ENCODE measurements around the gene TLR8.
"Not testable (repeated sequence)": the region's sequence is repeated elsewhere in the genome, so short reads cannot be mapped to it uniquely, and the experiment has no call there.

Gene TLR8

DNA sequence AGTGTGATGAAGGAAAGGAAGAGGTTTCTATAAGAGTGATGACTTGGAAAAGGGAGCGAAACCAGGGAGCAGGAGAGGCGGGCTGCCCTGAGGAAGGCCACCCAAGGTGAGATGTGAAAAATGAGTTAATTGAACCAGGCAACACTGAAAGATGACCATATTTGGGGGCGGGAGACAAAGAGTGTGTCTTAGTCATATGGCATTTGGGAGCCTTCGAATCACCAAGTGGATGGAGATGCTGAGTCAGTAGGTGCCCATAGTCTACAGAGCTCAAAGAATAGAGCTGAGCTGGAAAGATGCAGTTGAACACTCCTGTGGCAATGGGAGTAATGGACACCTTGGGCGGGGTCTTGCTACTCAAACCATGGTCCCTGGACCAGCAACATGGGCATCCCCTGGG, 8.3 kb upstream of the TLR8 start:
- DNase-seq, result no peak

DNA sequence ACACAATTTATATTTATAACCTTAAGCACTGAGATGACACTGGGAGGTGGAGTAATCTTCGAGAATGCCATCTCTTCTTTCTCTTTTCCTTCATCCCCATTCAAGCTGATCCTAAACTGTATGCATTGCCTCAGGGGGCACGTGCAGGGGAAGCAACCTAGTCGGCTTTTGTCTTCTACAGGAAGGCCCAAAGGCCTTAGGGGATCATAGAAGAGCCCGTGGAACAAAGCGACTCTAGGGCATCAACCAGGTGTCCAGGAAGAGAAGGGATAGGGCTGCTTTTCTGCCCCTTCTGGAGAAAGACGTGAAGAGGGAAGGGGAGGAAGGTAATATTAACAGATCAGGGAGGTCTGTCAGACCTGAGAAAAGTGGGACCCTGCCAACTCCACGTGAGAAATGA, 6.9 kb upstream of the TLR8 start:
- DNase-seq, result no peak

DNA sequence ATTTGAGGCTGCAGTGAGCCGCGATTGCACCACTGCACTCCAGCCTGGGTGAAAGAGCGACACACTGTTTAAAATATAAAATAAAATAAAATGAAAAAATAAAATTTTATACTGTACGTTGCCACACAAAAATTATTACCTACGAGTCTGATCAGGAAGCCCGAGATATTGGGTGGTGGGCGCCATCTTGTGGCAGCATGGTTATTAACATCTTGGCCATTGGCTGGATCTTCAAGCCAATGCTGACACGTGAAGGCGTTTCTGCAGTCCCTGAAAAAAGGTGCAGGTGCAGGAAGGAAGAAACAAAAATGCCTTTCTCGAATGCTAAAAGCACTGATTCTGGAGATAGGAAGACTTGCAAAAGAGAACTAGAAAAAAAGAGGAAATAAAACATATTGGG, 4.9 kb upstream of the TLR8 start:
- DNase-seq, result peak; percentile 68

DNA sequence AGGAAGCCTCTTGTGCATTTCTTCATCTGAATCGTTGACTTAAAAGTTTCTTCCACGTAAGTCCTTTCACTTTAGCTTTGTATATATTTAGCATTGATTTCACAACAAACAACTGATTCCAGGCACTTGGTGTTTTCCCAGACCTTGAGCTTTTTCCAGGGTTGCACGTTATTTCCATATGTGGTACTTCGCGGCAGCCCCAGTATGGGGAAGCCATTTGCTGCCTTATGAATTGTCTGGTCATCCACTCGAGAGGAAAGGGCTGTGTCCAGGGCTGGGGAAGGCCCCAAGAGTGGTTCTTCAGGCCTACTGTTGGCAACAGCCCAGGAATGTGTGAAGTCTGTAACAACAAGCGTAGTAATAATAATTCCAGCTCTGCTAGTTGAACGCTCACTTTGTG, 2.8 kb upstream of the TLR8 start:
- no peak for DNase-seq

DNA sequence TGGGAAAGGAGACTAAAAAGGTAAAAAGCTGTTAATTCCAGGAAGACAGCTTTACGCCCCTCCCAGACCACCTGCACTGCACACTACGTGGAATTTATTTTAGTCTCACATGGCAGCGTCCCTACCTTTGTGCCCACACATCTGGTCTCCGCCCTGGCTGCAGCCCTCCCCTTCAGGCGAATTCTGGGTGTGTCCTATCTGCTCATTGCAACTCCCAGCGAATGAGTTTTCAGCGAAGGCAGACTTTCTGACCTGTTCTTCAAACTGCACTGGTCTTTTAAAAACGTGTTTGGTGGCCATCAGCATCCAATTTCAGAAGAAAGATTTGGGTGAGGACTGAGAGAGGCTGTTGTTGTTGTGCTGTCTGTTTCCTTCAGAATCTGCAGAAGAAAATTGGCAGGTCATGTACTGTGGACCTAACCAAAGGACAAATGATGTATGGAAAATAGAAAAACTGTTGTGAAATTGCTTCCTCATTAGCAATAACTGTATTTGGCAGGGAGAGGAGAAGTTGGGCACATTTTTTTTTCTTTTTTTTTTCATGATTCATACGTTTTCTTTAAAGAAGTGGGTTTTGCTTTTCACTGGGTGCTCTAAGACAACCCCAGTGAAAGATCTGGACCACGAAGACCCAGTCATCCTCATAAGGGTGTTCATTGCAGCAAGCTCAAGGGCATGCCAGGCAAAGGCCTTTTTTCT, 4.2 kb downstream of the TLR8 start:
- no peak for DNase-seq

DNA sequence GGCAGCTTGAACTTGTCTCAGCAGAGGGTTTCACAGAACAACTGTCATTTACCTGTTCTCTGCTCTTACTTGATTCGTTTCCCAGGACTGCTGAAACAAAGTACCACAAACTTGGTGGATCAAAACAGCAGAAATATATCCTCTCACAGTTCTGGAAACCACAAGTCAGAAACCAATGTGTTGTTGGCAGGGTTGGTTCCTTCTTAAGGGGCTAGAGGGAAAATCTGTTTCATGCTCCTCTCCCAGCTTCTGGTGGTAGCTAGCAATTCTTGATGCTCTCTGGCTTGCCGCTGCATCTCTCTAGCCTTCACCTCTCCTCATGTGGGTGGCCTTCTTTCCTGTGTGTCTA, 4.7 kb downstream of the TLR8 start:
- no peak for DNase-seq

DNA sequence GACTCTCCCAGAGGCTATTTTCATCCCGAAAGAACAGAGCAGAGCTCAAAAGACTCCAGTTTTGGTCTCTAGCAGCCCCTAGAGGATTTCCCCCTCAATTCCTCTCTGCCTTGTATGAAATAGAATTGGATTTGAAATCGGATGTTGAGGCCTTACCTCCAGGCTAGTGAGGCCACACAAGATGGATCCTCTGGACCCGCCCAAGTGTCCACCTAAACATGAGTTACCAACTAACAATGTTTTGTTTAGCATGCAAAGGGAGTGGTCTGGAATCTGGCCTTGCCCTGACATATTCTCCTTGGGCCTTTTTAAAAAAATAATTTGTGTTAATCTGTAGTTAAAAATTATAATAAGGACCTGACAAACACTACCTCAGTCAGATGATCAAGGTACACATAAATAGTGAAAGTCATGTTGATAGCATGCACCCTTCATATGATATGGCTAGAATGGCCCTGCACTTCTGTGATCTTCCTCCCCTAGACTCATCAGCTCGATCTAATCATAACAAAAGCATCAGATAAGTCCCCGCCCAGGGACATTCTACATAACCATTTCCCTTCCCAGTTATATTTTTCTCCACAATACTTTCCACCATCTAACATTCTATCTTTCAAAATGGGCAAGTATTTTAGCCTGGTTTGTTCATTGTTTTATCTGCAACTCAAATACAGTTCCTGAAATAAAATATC, 6.5 kb downstream of the TLR8 start:
- DNase-seq, result no peak

DNA sequence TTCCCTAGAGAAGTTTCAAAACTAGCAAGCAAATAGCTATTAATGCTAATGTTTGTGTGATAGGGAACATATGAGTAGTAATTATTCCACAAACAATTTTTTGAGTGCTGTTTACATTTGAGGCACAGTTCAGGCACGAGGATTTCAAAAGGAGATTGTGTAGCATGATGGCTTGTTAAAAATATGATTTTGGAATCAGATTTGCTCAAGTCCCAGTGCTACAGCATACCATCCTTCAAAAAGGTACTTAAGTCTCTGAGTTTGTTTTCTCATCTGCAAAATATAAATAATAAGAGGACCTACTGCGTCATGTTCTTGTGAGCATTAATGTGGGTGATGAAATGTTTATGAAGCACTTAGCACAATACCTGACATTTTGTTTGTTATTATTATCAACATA, 11.3 kb downstream of the TLR8 start:
- no peak for DNase-seq

DNA sequence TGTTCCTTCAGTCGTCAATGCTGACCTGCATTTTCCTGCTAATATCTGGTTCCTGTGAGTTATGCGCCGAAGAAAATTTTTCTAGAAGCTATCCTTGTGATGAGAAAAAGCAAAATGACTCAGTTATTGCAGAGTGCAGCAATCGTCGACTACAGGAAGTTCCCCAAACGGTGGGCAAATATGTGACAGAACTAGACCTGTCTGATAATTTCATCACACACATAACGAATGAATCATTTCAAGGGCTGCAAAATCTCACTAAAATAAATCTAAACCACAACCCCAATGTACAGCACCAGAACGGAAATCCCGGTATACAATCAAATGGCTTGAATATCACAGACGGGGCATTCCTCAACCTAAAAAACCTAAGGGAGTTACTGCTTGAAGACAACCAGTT, 12.6 kb downstream of the TLR8 start:
- DNase-seq, result no peak

DNA sequence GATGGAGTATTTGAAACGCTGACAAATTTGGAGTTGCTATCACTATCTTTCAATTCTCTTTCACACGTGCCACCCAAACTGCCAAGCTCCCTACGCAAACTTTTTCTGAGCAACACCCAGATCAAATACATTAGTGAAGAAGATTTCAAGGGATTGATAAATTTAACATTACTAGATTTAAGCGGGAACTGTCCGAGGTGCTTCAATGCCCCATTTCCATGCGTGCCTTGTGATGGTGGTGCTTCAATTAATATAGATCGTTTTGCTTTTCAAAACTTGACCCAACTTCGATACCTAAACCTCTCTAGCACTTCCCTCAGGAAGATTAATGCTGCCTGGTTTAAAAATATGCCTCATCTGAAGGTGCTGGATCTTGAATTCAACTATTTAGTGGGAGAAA, 13.2 kb downstream of the TLR8 start:
- DNase-seq, result no peak

DNA sequence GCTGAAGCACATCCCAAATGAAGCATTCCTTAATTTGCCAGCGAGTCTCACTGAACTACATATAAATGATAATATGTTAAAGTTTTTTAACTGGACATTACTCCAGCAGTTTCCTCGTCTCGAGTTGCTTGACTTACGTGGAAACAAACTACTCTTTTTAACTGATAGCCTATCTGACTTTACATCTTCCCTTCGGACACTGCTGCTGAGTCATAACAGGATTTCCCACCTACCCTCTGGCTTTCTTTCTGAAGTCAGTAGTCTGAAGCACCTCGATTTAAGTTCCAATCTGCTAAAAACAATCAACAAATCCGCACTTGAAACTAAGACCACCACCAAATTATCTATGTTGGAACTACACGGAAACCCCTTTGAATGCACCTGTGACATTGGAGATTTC, 14.6 kb downstream of the TLR8 start:
- DNase-seq, result no peak

DNA sequence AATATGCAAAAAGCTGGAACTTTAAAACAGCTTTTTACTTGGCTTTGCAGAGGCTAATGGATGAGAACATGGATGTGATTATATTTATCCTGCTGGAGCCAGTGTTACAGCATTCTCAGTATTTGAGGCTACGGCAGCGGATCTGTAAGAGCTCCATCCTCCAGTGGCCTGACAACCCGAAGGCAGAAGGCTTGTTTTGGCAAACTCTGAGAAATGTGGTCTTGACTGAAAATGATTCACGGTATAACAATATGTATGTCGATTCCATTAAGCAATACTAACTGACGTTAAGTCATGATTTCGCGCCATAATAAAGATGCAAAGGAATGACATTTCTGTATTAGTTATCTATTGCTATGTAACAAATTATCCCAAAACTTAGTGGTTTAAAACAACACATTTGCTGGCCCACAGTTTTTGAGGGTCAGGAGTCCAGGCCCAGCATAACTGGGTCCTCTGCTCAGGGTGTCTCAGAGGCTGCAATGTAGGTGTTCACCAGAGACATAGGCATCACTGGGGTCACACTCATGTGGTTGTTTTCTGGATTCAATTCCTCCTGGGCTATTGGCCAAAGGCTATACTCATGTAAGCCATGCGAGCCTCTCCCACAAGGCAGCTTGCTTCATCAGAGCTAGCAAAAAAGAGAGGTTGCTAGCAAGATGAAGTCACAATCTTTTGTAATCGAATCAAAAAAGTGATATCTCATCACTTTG, 15.6 kb downstream of the TLR8 start:
- no peak for DNase-seq

DNA sequence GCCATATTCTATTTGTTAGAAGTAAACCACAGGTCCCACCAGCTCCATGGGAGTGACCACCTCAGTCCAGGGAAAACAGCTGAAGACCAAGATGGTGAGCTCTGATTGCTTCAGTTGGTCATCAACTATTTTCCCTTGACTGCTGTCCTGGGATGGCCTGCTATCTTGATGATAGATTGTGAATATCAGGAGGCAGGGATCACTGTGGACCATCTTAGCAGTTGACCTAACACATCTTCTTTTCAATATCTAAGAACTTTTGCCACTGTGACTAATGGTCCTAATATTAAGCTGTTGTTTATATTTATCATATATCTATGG, 16.1 kb downstream of the TLR8 start:
- no peak for DNase-seq

DNA sequence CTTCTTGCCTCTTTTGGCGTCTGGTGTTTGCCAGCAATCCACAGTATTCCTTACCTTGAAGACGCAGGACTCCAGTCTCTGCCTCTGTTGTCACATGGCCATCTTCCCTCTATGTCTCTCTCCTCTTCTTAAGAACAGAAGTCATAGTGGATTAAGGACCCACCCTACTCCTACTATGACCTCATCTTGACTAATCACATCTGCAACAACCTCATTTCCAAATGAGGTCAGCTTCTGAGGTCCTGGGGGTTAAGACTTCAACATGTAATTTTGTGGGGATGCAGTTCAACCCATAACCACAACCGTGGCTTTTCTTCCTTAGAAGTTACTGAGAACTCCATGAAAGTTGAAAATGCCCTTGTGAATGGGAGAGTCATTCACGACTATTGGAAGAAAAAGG, 23.3 kb downstream of the TLR8 start:
- no peak for DNase-seq

DNA sequence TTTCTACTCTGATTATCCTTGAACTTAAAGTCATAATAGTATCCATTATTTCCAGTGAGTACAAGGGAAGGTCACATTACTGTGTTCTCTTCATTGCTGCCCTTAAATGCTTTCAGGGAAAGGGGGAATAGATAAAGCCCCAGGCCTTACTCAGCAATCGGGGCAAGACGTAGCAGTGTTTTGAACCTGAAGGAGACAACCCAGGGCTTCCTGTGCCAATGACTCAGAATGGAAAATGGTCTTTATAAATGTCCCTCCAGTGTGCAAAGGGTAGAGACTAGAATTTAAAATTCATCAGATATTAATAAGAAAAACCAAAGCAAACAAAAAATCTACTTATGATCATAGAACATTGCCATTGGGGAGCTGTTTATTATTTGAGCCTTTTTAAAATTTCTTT, 23.7 kb downstream of the TLR8 start:
- no peak for DNase-seq

DNA sequence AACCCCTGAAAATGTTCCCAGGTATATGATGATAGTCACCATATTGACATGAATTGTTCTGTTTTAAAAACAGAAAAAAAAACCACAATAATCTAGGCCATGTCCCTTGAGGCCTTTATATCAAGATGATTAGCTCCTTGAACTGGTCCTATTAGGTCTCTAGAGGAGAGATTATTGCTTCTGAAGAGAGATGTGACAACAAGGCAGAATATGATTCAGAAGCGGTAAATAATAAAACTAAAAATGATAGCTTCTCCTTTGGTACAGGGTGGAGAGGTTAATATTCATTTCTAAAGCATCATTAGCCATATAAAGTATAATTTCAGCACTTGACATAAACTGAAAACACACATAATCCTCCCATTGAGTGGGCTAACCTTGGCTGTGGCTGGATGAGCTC, 25.8 kb downstream of the TLR8 start:
- DNase-seq, result no peak

DNA sequence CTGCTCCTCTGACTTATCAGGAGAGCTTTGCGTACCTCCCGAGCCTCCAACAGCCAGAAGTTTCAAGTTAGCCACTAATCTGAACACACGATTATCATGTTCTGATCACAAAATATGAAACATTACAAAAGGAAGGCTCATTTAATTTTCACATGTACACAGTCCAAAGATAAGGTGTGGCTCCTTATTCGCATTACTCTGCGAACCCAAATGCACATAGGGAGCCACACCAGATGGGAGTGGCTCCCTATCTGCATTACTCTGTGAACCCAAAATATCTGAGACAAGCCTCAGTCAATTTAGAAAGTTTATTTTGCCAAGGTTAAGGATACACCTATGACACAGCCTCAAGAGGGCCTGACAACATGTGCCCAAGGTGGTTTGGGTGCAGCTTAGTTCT, 28.4 kb downstream of the TLR8 start:
- no peak for DNase-seq

DNA sequence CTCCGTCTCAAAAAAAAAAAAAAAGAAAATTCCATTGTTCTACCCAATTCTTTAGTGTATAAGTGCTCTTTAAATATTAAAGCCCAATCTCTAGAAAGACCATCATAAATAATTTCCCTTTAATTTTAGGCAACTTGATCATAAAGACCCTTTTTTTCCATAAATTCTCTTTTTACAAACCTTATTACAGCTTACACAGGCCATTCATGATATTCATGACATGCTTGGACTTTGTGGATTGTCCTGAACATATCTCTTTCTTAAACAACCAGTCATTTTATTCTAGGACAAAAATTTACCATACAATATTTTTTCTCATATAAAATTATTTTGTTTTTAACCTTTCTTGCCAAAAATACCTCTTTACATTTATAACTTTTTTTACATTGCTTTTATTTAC, 30.5 kb downstream of the TLR8 start:
- DNase-seq, result no peak

DNA sequence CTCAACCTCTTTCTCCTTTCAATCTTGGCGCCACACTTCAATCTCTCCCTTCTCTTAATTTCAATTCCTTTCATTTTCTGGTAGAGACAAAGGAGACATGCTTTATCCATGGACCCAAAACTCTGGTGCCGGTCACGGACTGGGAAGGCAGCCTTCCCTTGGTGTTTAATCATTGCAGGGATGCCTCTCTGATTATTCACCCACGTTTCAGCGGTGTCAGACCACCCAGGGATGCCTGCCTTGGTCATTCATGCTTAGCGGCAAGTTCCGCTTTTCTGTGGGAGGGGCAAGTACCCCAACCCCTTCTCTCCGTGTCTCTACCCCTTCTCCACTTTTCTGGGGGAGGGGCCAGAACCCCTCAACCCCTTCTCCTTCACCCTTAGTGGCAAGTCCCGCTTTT, 34.1 kb downstream of the TLR8 start:
- DNase-seq, result not testable (repeated sequence)

DNA sequence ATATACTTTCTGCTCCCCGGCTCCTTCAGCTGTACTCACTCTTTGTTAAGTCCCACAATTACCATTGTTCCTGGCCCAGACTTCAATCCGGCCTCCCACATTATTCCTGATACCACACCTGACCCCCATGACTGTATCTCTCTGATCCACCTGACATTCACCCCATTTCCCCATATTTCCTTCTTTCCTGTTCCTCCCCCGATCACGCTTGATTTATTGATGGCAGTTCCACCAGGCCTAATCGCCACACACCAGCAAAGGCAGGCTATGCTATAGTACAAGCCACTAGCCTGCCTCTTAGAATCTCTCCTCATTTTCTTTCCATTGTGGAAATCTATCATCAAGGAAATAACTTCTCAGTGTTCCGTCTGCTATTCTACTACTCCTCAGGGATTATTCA, 37.2 kb downstream of the TLR8 start:
- not testable (repeated sequence) for DNase-seq

DNA sequence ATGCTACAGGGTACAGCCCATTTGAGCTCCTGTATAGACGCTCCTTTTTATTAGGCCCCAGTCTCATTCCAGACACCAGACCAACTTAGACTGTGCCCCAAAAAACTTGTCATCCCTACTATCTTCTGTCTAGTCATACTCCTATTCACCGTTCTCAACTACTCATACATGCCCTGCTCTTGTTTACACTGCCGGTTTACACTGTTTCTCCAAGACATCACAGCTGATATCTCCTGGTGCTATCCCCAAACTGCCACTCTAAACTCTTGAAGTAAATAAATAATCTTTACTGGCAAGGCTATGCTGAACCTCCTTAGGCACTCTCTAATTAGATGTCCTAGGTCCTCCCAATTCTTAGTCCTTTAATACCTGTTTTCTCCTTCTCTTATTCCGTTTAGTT, 38.0 kb downstream of the TLR8 start:
- not testable (repeated sequence) for DNase-seq

DNA sequence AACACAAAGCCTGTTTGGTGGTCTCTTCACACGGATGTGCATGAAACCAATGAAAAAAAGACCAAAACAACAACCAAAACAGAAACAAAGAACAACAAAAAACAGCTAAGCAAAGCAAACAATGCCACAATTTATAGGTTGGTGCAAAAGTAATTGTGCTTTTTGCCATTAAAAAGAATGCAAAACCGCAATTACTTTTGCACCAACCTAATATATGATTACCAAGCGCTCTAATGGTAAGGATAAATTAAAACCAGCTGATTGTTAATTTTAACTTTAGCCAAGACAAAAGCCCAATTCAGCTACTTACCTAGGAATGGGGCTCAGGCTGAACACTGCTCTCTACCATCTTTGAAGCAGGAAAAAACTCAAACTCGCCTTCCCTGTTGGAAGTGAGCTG, 39.1 kb downstream of the TLR8 start:
- no peak for DNase-seq

DNA sequence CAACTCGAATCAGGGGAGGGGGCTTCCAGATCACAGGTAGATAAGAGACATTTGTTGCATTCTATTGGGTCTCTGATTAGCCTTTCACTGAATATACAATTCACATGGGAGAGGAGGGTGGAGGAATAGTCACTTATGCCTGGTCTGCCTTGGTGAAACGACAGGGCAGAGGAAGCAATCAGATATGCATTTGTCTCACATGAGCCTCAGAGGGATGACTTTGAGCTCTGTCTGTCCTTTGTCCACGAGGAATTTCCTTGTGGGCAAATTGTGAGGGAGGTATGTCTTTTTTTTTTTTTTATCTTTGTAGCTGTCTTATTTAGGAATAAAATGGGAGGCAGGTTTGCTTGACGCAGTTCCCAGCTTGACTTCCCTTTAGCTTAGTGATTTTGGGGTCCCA, 40.0 kb downstream of the TLR8 start:
- no peak for DNase-seq

DNA sequence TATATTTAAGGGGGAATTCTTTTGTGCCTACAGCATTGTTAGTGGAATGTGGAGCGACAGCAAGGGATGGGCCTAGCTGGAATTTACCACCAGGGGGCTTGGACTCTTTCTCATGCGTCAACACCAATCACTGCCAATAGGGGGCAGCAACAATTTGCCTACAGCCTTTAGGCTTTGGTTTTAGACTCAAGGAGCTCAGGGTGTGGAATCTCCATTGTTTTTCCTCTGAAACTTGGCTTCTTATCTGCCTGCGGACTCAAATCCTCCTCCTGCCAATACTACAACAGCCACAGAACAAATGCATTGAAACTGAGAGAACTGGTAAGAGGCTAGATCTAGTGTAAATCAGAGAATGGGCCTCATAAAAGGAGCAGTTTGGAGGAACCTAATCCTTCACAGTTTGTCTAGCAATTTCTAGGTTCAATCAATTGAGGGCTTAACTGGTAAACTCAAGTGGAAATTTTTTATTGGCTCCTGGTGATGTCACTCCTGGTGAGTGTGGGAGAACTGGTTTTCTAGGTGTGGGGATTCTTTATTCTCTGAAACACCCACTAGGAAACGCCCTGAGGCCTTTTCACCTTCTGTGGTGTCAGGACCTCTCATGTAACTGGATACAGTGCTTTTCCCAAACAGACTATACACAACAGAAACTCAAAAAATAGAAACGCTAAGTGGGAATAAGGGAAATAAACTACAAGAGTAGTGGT, 40.6 kb downstream of the TLR8 start:
- DNase-seq, result peak; percentile 75
